RWPE1 (cell line): ENCODE data around the gene C16orf96.

Experiments used
- CTCF ChIA-PET: fragments of 350-600 bp; sonication (Branson Sonifier 250); formaldehyde crosslinking; extraction: SDS; loops from one replicate; lab custom pipeline; 2021; lab: Yijun Ruan, JAX
- POLR2A ChIA-PET: fragments of 400-600 bp; formaldehyde crosslinking; extraction: SDS; loops from one replicate; lab custom pipeline; 2020; ENCODE audit warnings: antibody characterized with exemption; ENCODE audit not compliant: low non-redundant PET; lab: Yijun Ruan, JAX
- DNase-seq: peaks from one replicate; pipeline ENCODE4 v3.0.0; 2012; ENCODE audit warnings: low spot score
- H3K27ac ChIP-seq: fragments of 450-650 bp; 2 replicates; pipeline ENCODE4 v1.5.1; 2017
- TF ChIP-seq, protein P1 (sequence below): fragments of 450-650 bp; conservative IDR thresholded peaks from 2 replicates; pipeline ENCODE4 v1.5.1; 2017; ENCODE audit warnings: low read depth, mild to moderate bottlenecking

C16orf96 gene

DNA sequence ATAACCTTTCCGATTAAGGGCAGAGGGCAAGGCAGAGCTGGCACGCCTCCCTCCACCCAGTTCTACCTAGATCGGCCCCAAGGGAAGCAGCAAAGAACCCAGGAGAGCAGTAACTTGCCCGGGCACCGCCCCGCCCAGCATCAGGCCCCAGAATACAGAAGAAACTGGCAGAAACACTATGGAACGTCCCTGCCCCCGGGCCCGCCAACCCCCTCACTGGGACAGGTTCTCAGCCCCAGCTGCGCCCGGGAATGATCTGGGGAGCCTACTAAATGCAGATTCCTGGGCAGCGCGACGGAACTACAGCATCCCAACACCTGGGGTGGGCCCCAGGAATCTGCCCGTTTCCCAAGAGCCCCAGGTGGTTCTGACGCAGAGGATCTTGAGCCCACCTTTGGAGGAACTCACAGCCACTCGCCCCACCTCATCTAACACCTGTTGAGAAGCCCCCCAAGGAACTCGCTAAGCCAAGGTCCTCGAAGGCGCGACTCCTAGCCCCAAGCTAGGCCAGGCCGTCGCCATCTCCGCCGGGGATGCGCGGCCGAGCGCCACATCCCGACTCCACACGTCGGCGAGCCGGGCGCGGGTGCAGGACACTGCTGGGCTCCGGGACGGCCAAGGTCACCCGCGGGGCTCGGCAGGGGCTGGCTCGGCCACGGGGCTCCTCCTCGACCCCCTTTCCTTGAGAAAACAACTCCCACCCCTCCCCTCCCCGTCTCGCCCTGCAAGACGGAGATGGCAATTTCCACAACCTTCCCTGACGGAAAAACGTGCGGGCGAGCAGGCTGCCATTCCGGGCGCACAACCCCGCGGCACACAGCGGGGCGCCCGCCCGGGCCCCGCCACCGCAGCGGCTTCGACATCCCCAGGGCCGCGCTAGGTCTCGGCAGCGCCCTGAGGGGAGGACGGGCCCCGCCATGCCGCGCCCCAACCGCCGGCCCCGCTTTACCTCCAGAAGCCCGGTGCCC, 18.5 kb upstream of the C16orf96 start:
- ChIA-PET CTCF (no interaction called here), POLR2A (no interaction called here)
- TF ChIP-seq, protein P1, sequence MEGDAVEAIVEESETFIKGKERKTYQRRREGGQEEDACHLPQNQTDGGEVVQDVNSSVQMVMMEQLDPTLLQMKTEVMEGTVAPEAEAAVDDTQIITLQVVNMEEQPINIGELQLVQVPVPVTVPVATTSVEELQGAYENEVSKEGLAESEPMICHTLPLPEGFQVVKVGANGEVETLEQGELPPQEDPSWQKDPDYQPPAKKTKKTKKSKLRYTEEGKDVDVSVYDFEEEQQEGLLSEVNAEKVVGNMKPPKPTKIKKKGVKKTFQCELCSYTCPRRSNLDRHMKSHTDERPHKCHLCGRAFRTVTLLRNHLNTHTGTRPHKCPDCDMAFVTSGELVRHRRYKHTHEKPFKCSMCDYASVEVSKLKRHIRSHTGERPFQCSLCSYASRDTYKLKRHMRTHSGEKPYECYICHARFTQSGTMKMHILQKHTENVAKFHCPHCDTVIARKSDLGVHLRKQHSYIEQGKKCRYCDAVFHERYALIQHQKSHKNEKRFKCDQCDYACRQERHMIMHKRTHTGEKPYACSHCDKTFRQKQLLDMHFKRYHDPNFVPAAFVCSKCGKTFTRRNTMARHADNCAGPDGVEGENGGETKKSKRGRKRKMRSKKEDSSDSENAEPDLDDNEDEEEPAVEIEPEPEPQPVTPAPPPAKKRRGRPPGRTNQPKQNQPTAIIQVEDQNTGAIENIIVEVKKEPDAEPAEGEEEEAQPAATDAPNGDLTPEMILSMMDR: no peak
- H3K27ac ChIP-seq: peak overlapping the region; percentile 84
- peak; percentile 32 for DNase-seq

DNA sequence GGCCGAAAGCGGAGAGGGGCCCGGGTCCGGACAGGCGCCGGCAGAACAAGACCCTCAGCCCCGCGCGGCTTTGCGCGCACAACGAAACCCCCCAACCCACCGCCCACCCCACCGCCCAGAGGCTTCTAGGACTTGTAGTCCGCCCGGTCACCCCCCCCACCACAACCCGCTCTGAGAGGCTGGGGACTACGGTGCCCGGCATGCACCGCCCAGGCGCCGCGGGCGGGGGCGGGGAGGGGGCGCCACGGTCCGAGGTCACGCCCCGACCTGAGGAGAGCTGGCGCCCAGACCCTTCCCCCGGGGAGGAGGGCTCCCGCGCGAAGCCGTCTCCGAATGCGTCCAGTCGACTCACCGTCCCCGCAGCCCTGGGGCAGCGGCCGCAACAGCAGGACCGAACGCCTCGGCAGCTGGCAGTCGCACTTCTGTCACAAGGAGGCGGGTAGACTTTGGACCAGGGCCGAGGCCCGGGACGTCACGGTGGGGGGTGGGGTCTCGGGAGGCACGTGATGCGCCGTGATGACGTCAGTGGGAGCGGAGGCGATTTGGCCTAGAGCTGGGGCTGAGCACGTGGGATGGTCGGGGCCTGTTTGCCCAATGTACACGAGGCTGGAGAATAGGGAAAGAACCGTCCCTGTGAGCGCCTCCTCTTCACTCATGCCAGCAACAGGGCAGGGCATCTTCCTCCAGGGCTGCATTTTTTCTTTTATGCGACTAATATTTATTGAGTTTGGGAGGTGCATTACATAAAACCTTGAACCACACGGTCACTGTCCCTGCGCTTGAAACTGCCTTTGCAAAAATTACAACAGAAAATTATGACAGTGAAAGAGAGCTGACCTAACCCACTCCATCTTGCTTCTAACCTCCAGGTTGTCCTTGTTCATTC, 17.5 kb upstream of the C16orf96 start, which contains the start of gene CDIP1:
Gene CDIP1 (minus strand): TSS at position 424 of the 886 bp plus-strand sequence. CDS start 24,643 bp downstream, outside the sequence.
- ChIA-PET CTCF (interaction anchor here (0.7 to 0.8 kb wide), 2 partner anchors 10 to 20 kb away, joined by 3 read pairs; no protein-coding TSS in a partner anchor), POLR2A (no interaction called here)
- DNase-seq: peak; percentile 95
- TF ChIP-seq, protein P1: no peak
- H3K27ac ChIP-seq: peak within 1 kb of the TSS; percentile 84

DNA sequence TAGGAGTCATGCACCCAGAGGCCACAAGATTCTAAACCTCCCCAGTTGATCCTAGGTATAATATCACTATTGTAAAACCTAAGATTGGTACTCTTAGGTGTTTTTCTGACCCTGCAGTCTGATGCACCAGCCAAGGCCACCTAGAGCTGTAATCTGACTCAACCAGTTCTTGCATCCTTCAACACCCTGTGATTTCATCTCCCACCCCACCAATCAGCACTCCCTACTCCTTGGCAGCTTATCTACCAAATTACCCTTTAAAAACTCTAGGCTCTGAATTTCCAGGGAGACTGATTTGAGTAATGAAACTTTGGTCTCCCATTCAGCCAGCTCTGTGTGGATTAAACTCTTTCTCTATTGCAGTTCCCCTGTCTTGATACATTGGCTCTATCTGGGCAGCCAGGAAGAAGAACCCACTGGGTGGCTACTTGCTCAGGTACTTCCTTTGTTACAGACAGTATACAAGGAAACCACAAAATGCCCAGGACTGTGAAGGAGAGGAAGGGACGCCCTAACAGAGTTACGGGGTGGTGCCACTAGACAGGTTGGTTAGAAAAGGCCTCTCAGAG, 16.3 kb upstream of the C16orf96 start:
- ChIA-PET CTCF (interaction anchor here (0.8 to 1.1 kb wide), 2 partner anchors 9 kb away, joined by 3 read pairs; no protein-coding TSS in a partner anchor), POLR2A (no interaction called here)
- TF ChIP-seq, protein P1: no peak
- H3K27ac ChIP-seq: no peak overlapping the region
- no peak for DNase-seq

DNA sequence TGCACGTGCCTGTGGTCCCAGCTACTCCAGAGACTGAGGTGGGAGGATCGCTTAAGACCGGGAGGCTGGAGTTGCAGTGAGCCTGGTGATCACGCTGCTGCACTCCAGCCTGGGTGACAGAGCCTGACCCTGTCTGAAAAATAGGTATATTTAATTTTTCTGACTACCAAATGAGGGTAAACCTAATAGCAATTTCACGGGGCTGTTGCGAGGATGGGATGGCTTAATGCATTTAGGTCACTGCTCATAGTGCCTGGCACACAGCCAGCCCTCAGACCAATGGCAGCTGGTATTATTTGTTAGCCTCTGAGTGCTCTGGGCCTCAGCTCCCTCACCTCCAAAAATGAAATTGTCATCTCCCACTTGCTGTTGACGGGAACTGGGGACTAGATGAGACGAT, 11.7 kb upstream of the C16orf96 start:
- no peak overlapping the region for H3K27ac ChIP-seq
- TF ChIP-seq, protein P1: no peak
- CTCF ChIA-PET: interaction anchor here (0.7 kb wide), 1 partner anchor 251 kb away, joined by 5 read pairs; no protein-coding TSS in a partner anchor
- DNase-seq: no peak
- POLR2A ChIA-PET: no interaction called here

DNA sequence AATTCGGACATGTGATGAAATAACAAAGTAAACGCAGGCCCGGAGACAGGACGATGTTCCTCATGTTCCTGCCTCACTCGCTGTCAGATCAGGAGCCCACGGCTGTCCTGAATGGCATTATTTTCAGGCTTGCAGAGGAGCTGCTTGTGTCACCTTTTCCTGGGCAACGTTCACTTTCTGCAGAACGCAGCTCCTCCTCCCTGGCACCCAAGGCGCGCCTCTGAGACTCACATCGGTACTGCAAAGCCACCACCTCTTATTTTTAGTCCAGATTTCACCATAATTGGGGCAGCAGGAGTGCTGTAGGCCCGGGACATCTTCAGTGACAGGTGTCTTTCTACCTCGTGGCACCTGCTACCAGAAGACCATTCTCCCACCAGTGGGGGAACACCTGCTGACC, 8.0 kb upstream of the C16orf96 start:
- no peak overlapping the region for H3K27ac ChIP-seq
- no peak for DNase-seq
- POLR2A ChIA-PET: interaction anchor here (0.7 kb wide), 1 partner anchor 34 kb away, joined by 4 read pairs; no protein-coding TSS in a partner anchor
- CTCF ChIA-PET: interaction anchor here (0.6 to 2.3 kb wide), 22 partner anchors 8 to 231 kb away, joined by 3 to 10 read pairs (median 4); no protein-coding TSS in a partner anchor
- TF ChIP-seq, protein P1: no peak
